ENCODE measurements around the gene ZNF593.

- TF ChIP-seq ZFP82 (CRISPR knock-in tag; IDR thresholded peaks at IDR 0.05; ENCODE audit: borderline replicate concordance) (no peak), ZNF121 (CRISPR knock-in tag; IDR thresholded peaks at IDR 0.05) (no peak), CTCF (CRISPR knock-in tag; IDR thresholded peaks at IDR 0.05) (no peak), HOMEZ (CRISPR knock-in tag; IDR thresholded peaks at IDR 0.05; ENCODE audit: low read depth) (no peak), JUN (CRISPR knock-in tag; IDR thresholded peaks at IDR 0.05) (no peak), NFYB (CRISPR knock-in tag; IDR thresholded peaks at IDR 0.05) (no peak), ZFY (CRISPR knock-in tag; IDR thresholded peaks at IDR 0.05) (no peak), ZNF362 (CRISPR knock-in tag; IDR thresholded peaks at IDR 0.05; ENCODE audit: borderline replicate concordance) (no peak), BATF2 (CRISPR knock-in tag; IDR thresholded peaks at IDR 0.05) (no peak)
These were observed 20.8 kb upstream of the ZNF593 start for GRCh38 chr1:26148887-26149286.
